Measurements from ENCODE around the gene FAM120A. TPM values are rescaled to one million over a fixed set of nuclear protein-coding genes. Genes with fewer than 3 reads are reported as not detected.

FAM120A gene
- total RNA-seq, 1 experiment from 2014 or later: 88.5 TPM

DNA sequence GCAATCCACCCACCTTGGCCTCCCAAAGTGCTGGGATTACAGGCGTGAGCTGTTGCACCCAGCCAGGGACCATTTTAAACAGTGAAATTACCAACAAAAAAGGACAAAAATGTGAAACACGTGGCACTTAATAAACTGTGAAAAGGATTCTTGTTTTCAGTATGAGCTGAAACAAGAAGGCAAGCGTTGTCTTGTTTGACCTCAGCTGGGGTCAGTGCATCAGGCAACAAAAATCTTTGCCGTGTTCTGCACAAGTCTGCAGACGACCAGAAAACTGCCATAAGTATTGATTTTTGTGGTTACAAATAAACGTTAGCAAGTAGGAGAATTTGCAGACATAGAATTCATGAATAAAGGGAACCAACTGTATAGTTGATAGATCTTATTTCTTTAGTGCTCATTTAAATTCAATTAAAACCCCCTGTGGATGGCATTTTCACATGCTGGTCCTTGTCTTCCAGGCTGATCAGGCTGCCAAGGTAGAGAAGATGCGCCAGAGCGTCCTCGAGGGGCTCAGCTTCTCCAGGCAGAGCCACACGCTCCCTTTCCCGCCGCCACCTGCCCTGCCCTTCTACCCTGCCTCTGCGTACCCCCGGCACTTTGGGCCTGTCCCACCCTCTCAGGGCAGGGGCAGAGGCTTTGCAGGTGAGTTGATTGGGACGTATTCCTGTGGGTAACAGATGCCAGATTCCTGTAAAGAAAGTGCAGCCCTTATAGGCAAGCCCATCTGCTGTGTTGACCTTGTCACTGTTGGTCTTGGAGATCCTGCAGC is 106.1 kb downstream of the FAM120A start:
- DNase-seq (ENCODE audit: low read depth): no peak

DNA sequence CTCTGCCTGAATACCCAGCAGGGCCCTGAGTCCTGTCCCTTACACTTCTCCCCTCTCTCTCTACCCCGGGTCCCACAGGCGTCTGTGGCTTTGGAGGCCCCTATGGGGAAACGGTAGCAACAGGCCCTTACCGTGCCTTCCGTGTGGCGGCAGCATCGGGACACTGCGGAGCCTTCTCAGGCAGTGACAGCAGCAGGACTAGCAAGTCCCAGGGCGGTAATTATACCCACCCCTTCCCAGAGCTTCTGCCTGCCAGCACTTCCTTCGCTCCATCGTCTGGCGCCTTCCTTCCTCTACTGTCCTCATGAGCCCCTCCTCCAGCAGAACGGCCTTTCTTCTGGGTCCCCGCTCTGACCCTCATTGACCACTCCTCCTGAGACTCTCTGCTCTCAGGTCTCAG is 107.0 kb downstream of the FAM120A start:
- DNase-seq (ENCODE audit: low read depth): no peak

DNA sequence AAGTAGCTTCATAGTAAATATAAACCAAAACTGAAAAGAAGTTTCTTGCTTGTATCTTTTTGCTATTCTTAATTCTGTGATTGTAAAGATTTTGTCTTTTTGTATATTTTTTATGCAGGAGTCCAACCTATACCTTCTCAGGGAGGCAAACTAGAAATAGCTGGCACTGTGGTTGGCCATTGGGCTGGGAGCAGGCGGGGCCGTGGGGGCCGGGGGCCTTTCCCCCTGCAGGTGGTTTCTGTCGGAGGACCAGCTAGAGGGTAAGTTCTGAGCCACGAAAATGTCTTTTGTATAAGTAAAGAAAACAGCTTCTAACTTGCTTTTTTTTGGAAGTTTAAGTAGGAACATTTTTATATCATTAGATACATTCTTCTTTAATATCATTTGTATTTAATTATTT is 109.5 kb downstream of the FAM120A start:
- no peak for DNase-seq (ENCODE audit: low read depth)

DNA sequence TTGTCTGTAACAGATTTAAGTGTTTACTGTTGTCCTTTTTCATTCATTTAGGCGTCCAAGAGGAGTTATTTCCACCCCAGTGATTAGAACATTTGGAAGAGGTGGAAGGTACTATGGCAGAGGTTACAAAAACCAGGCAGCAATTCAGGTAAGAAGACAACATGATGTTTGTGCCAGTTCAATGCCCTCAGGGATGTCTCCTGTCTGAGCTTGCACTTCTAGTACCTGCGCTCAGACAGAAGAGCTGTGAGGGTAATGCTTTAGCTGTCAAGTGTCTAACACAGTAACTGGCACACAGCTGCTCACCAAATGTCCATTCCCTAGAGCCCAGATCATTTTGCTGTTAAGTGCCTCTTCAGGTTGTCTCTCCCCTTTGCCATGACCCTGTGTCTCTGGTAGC is 110.7 kb downstream of the FAM120A start:
- DNase-seq (ENCODE audit: low read depth): no peak

DNA sequence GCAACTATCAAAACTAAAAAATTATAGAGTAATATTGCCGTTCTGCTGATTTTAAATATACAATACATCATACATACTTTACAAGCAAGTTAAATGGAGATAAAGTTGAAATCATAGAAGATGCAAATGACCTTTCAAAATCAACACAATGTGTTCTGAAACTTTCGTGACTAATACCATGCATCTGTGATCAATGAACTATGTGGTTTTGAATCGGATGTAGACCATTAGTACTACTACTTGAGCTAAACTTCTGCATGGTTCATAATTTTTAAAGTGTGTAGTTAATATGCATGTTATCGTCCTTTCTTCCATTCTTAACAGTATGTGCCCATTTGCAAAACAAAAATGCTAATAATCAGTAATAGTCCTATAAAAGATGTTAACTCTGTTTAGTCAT is 113.6 kb downstream of the FAM120A start:
- DNase-seq (ENCODE audit: low read depth): no peak

DNA sequence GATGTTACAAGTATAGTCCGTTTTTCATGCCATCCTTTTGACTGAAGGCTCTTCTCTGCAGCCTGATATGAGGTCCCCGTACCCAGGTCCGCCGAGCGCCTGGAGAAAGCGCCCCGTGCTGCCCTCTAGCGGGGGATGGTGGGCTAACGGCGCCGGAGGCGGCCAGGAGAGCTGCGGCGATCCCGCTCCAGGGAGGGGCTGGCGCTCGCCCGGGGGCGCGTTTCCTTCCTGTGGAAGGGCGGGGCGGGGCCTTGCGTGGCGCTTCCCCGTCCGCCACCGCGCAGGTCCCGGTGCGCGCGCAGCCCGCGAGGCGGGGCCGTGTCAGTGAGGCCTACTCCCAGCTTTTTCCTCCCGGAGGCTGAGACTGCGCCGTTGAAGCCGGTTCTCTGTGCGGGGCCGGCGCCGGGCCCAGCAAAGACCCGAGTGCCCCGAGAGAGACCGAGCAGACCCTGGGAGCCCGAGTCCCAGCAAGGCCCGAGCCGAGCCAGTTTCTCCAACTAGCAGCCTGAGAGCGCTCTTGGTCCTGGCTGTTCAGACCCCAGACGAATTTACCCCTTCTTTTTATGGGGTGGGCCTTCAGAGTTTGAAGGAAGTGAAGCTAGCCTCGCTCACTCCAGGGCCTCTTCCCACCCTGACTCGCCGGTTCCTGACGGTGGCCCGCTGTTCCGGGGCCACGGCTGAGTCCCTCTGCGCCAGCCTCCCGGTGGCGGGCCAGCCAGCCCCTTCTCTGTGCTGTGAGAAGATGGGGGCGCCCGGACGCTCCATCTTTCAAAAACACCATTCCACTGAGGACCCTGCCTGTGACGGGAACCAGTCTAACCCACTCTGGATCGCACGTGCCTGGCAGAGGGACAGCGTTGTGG is 115.2 kb downstream of the FAM120A start:
- peak; percentile 92 for DNase-seq (ENCODE audit: low read depth)

DNA sequence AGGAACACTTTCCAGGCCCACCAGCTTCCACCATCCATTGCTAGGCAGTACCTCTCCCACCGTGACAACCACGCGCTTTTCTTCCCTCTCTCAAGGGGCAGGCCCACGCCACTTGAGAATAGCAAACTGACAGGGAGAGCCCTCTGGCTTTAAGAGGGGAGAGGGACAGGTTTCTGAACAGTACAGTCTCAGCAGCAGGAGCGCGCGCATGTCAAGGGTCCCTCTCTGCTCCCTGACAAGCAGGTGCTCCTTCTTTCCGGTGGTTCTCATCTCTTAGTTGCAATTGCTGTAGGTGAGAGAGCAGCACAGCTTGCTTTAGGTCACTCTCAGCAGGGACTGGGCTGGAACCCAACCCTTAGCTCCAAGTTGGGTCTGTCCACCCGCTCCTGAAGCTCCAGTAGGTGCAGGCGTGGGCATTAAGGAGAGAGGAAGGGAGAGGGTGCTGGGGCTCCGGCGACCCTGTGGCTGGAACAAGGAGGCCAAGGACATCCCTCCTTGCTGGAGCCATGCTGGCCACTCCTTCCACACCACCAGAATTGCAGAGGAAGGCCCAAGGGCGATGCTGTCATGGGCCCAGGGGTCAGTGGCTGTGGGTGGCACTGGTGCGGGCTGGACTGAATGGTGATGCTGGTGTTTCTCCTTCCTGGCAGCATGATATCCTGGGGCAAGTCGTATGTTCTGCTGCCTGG is 115.9 kb downstream of the FAM120A start:
- no peak for DNase-seq (ENCODE audit: low read depth)

DNA sequence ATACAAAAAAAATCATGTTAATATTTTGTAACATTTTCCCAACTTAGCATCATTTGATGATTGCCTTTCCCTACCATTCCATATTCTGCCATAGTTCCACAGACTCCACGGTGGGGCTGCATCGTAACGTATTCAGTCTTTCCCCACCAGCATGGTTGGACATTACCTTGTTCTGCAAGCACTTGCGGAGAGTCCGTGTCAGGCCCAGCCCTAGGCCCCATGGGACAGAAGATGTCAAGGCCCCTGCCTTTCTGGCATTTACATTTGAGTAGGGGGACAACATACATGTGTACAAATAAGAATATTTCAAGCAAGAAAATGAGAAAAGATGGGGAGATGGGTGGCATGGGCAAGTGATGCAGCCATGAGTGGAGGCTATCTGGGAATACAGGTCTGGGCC is 116.7 kb downstream of the FAM120A start:
- DNase-seq (ENCODE audit: low read depth): no peak

DNA sequence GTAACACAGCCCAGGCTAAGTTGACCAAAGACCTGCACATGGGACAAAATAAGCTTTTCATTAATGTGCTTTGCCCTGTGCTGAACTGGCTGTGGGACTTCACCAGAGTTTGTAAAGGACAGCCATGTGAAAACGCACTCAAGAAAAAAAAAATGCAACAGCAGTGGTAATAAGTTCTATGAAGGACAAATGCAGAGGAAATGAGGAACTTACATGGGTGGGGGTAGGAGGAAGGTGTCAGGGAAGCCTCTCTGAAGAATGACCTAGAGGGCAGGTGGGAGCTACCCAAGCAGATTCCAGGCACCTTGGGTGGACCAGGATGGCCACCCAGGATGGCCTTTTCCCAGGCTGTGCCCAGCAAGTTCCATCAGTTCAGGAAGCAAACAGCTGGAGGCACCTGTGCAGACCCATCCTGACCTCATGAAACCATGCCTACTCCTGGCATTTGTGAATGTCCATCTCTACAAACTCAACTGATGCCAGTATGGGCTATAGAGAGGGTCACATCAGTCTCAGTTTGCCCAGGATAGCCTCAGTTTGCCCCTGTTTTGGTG is 118.2 kb downstream of the FAM120A start:
- DNase-seq (ENCODE audit: low read depth): no peak

DNA sequence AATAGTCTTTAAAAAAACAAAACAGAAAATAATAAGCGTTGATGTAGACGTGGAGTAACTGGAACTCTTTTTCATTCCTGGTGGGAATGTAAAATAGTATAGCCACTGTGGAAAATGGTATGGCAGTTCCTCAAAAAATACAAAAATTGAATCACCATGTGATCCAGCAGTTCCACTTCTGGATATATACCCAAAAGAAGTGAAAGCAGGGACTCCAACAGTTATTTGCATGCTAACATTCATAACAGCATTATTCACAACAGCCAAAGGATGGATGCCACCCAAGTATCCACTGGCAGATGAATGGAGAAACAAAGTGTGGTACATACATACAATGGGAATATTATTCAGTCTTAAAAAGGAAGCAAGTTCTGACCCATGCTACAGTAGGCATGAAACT is 120.7 kb downstream of the FAM120A start:
- no peak for DNase-seq (ENCODE audit: low read depth)

DNA sequence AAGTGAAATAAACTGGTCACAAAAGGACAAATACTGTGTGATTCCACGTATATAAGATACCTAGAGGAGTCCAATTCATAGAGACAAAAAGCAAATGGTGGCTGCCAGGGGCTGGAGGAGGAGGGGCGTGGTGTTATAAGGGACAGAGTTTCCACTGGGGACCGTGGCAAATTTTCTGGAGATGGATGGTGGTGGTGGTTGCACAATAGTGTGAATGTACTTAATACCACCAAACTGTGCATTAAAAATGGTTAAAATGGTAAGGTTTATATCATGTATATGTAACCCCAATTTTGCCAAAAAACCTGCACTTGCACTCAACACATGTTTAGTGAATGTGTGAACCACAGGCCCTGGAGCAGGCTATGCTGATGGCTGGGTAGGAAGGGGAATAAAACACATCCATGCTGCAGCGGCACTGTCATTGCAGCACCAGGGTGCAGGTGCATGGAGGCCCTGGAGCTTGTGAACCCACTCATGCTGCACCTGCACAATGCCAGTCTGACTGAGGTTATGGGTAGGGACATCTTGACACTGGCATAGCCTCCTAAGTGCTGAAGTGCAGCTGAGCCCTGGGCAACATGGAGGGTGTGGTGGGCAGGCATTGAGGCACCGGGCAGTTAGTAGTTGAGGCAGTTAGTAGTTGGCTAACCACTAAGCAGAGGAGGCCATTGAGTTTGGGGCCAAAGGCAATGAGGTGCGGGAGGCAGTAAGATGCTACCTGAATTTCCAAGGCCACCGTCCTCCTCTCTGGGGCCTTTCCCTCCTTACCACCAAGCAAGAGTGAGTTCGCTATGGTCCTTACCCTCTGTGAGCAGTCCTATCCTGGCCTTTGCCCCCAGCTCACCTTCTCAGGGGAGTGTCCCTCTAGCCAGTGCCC is 121.4 kb downstream of the FAM120A start:
- no peak for DNase-seq (ENCODE audit: low read depth)

DNA sequence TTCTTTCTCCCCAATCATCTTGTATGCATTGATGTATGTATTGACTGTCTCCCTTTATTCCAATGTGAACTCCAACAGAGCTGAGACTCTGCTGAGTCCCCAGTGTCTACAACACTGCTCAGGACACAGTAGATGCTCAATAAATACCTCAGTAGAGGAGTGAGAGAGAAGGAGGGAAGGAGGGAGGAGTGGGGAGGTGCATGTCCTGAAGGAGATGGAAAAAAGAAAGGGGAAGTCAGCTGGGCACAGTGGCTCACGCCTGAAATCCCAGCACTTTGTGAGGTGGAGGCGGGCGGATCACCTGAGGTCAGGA is 122.0 kb downstream of the FAM120A start:
- no peak for DNase-seq (ENCODE audit: low read depth)

DNA sequence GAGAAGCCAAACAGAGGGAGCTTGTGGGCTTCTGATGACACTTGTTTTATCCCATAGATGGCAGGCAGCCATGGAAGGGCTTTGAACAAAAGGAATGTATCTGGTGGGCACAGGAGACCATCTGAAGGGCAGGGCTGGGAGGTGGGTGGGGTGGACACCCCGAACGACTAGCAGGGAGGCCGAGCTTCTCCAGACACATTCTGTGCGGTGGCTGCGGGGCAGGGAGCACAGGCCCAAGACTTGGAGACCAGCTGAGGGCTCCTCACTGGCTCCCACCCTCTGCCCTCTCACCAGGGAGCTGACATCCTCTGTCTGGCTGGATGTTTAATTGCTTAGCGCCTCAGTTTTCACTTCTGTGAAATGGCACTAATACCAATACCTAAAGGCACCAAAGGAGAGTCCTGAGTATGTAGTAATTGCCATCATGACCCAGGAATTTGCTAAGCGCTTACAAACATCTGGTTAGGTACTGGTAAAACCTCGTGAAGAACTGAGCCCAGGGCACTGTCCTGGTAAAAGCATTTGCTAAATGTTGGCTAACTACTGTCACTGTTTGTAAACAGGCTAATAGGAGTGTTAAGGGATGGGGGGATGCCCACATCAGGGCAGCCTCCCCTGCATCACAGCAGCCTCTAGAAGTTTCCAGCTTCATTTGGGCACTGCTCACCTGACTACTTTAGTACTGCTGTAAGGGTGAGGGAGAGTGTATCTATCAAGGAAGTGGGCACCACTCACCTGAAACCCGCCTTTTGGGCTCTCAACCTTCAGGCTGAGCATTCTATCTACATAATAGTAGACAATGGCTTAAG is 122.8 kb downstream of the FAM120A start:
- no peak for DNase-seq (ENCODE audit: low read depth)

DNA sequence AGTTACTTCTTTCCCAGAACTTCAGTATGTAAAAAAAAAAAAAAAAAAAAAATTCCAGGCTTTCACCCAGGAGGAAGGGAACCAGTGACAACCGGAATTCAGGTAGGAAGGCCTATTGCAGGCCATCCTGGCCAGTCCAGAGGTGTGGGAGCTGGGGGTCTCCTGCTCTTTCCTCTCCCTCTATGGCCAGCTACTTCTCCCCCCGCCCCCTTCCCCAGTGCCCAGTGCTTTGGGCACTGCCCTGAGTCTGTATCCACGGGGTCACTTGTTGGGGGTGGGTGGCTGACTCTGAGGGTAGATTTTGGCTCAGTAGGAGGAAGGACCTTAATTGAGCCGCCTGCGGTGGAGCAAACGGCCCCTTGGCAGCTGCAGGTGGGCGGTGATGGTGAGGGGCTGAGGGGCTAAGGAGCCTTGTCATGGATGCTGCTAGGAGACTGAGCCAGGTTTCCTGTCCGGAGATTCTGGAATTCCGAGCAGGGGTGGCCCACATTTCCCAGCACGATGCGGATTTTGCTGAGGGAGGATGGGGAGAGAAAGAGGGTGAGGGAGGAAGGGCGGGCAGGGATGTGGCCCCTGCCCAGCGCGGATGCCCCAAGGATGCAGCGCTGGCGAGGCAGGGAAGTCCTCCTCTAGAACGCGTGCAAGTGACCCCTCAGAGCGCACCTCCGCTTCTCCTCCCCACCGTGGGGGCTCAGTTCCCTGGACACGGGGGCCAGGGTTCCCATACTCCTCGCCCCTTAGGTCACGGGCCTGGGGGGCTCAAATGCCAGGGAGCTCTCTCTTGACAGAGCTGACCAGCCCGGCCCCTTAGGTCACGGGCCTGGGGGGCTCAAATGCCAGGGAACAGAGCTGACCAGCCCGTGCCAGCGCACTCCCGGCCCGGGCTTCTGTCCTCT is 123.7 kb downstream of the FAM120A start:
- DNase-seq (ENCODE audit: low read depth): no peak

DNA sequence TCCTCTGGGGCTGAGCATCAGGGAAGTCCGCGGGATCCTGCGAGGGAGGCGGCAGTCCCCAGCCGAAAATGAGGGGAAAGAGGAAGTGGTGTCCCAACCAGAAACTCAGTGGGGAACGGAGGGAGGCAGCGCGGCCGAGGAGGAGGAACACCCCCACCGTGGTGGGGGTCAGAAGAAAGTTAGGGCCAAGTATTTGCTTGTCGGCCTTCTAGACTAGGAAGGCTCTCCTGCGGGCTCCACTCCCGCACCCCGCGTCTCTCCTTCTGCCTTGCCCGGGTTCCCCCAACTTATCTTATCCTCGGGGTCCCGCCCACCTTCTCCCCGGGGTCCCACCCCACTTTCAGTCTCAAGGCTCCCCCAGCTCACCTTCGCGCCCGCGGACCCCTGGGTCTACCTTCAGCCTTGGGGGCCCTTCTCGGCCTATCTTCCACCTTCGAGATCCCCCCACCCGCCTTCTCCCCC is 124.3 kb downstream of the FAM120A start:
- DNase-seq (ENCODE audit: low read depth): no peak

DNA sequence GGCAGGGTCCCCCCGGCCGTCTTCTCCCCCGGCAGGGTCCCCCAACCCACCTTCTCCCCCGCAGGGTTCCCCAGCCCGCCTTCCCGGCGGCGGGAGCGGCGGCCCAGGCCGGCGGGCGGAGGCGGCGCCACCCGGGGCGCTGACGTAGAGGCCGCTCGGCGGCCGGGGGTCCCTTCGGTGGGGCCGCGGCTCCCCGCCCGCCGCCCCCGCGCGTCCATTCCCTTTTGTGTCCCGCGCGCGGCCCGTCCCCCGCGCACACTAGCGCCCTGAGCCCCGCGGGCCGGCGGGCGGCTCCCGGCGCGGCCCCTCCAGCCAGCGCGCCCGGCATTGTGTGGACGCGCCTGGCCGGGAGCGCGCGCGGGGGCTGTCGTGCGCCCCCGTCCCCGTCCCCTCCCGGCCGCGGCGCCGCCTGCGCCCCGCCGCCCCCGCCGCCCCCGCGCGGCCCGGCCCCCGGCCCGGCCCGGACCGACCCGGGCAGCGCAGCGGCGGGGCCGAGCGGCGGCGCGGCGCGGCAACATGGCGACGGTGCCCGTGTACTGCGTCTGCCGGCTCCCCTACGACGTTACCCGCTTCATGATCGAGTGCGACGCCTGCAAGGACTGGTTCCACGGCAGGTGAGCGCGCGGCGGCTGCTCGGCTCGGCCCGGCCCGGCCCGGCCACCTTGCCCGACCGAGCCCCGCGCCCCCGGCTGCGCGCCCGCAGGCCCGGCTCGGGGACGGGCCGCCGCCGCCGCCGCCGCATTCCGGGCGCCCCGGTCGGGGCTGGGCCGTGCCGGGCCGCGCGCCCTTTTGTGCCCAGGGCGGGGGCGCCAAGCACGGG is 125.0 kb downstream of the FAM120A start, which contains the start of gene PHF2:
Gene PHF2 (plus strand): TSS at position 327 of the 820 bp plus-strand sequence. CDS start 190 bp downstream, at position 517.
- DNase-seq (ENCODE audit: low read depth): no peak

DNA sequence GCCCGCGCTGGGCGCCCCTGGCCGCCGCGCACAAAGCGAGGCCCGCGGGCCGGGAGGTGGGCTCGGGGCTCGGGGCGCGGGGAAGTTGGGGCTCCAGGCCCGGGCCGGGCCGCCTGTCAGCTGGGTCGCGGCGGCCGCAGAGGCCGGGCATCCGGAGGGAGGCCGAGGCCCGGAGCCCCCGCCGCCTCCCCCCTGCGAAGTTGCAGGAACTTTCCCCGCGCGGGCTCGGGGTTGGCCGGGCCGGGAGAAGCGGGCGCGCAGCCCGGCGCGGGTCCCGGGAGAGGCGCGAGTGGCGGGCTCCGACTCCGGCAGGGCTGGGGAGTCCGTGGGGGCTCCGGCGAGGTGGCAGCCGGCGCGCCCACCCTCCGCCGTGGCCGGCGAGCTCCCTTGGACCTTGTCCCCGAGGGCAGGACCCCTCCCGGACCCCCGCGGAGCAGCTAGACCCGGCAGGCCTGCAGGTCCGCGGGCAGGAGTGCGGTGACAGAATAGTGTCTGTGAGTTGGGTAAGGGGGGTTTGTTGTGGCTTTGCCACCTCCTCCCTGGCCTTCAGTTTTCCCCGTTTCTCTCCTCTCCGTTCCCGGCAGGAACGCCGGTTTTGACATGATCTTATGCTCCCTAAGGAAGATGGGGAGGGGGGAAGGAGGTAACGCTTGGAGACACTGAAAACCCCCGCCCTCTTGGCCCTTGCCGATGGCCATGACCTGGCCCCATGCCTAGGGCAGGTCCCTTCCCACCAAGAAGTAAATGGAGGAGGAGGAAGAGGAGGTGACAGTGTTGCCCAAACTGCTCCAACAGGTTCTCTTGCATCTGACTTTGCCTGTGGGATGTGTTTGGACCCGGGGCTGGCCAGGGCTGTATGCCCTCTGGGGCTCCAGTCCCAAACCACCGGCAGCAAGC is 125.8 kb downstream of the FAM120A start:
- DNase-seq (ENCODE audit: low read depth): no peak
